ENCODE measurements around the gene GREB1L. TPM values are rescaled to one million over a fixed set of nuclear protein-coding genes. Genes with fewer than 3 reads are reported as not detected.

Gene GREB1L
- total and polyA plus RNA-seq, 8 donors, result 0.37 to 1.3 (median 0.74) TPM

DNA sequence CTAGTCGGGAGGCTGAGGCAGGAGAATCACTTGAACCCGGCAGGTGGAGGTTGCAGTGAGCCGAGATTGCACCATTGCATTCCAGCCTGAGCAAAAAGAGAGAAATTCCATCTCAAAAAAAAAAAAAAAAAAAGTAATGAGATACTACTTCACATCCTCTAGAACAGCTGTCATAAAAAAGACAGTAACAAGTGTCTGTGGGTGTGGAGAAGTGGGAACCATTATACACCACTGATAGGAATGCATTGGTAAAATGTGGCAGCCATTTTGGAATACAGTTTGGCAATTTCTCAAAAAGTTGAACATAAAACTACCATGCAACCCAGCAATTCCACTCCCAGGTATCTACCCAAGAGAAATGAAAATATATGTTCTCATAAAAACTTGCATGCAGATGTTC is 166.6 kb downstream of the GREB1L start:
- H3K4me3 ChIP-seq, result no peak overlapping the region
- no peak for ATAC-seq
- H3K27me3 ChIP-seq, result no peaks in the 10 kb centered on the region
- H3K9me3 ChIP-seq, result no peaks in the 10 kb centered on the region
- no peak overlapping the region for H3K27ac ChIP-seq
- H3K4me1 ChIP-seq, result no peaks in the 10 kb centered on the region
- intact Hi-C loops (cut with DNase I), result no loop called here
- no peaks in the 10 kb centered on the region for H3K36me3 ChIP-seq
- TF ChIP-seq, protein P1, sequence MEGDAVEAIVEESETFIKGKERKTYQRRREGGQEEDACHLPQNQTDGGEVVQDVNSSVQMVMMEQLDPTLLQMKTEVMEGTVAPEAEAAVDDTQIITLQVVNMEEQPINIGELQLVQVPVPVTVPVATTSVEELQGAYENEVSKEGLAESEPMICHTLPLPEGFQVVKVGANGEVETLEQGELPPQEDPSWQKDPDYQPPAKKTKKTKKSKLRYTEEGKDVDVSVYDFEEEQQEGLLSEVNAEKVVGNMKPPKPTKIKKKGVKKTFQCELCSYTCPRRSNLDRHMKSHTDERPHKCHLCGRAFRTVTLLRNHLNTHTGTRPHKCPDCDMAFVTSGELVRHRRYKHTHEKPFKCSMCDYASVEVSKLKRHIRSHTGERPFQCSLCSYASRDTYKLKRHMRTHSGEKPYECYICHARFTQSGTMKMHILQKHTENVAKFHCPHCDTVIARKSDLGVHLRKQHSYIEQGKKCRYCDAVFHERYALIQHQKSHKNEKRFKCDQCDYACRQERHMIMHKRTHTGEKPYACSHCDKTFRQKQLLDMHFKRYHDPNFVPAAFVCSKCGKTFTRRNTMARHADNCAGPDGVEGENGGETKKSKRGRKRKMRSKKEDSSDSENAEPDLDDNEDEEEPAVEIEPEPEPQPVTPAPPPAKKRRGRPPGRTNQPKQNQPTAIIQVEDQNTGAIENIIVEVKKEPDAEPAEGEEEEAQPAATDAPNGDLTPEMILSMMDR (IDR thresholded peaks at IDR 0.05), result no peak
- no peak for DNase-seq

GRCh38 chr18:21433436-21433835 is 191.4 kb downstream of the GREB1L start:
- no peak for DNase-seq
- intact Hi-C loops (cut with DNase I), result no loop called here
- ATAC-seq, result no peak
- TF ChIP-seq, protein P1 (IDR thresholded peaks at IDR 0.05), result no peak
- H3K9me3 ChIP-seq, result no peaks in the 10 kb centered on the region
- H3K4me3 ChIP-seq, result no peak overlapping the region
- H3K36me3 ChIP-seq, result no peaks in the 10 kb centered on the region
- no peaks in the 10 kb centered on the region for H3K27me3 ChIP-seq
- no peak overlapping the region for H3K27ac ChIP-seq
- H3K4me1 ChIP-seq, result no peaks in the 10 kb centered on the region

DNA sequence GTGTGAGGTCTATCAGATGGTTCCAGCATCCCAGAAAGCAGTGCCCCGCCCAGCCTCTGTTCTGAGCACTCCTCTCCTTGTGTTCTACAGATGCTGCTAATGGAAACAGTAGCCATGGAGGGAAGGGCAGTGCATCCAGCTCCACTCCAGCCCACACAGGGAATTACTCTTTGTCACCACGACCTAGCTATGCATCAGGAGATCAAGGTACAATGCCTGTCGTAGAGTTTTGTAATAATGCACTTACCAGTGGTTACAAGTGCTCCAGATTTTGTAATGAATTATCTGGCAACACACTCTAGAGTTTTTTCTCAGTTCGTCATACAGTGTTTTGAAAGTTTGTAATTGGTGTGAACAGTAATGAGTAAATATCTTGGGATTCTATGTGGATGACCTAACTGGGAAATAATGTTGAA is 197.4 kb downstream of the GREB1L start:
- DNase-seq (peak in 1 of 4 donors; percentile 32), ATAC-seq (peak; percentile 91)
- H3K27ac ChIP-seq, result no peak overlapping the region
- no peaks in the 10 kb centered on the region for H3K36me3 ChIP-seq
- no peak overlapping the region for H3K4me3 ChIP-seq
- H3K4me1 ChIP-seq, result no peaks in the 10 kb centered on the region
- no peaks in the 10 kb centered on the region for H3K27me3 ChIP-seq
- H3K9me3 ChIP-seq, result no peaks in the 10 kb centered on the region
- intact Hi-C loops (cut with DNase I), result no loop called here
- TF ChIP-seq, protein P1 (IDR thresholded peaks at IDR 0.05), result no peak

GRCh38 chr18:21441670-21442069 is 199.6 kb downstream of the GREB1L start:
- Histone ChIP-seq H3K27me3 (no peaks in the 10 kb centered on the region), H3K4me3 (no peak overlapping the region), H3K36me3 (no peaks in the 10 kb centered on the region), H3K4me1 (no peaks in the 10 kb centered on the region), H3K27ac (no peak overlapping the region), H3K9me3 (no peaks in the 10 kb centered on the region)
- no peak for ATAC-seq
- TF ChIP-seq, protein P1 (IDR thresholded peaks at IDR 0.05), result no peak
- intact Hi-C loops (cut with DNase I), result loop anchor here (10.0 kb wide), 1 partner anchor 247 kb away; no protein-coding TSS in a partner anchor
- no peak for DNase-seq

GRCh38 chr18:21443776-21444464 is 201.9 kb downstream of the GREB1L start:
- ATAC-seq, result no peak
- Histone ChIP-seq H3K4me1 (no peaks in the 10 kb centered on the region), H3K4me3 (no peak overlapping the region), H3K9me3 (no peaks in the 10 kb centered on the region), H3K27ac (no peak overlapping the region), H3K27me3 (no peaks in the 10 kb centered on the region), H3K36me3 (no peaks in the 10 kb centered on the region)
- no peak for DNase-seq
- intact Hi-C loops (cut with DNase I), result loop anchor here (10.0 kb wide), 1 partner anchor 249 kb away; no protein-coding TSS in a partner anchor
- TF ChIP-seq, protein P1 (IDR thresholded peaks at IDR 0.05), result no peak

Data from left lung (tissue), 10 donors.